Measurements from ENCODE around the gene ZMIZ1. TPM values are rescaled to one million over a fixed set of nuclear protein-coding genes. Genes with fewer than 3 reads are reported as not detected.

Gene ZMIZ1
- total RNA-seq, 1 donor from 2014 or later, result 66.3 TPM

GRCh38 chr10:79232864-79233263 is 164.1 kb downstream of the ZMIZ1 start:
- intact Hi-C loops (cut with micrococcal nuclease), result no loop called here
- Mint-ChIP-seq H3K27ac (no peak overlapping the region), H3K4me1 (peaks cover 4% of the 10 kb centered on the region), H3K27me3 (no peaks in the 10 kb centered on the region), H3K4me3 (no peak overlapping the region), H3K36me3 (ENCODE audit: low read depth) (no peaks in the 10 kb centered on the region), H3K9me3 (no peaks in the 10 kb centered on the region)
- DNase-seq, result no peak

- Mint-ChIP-seq H3K9me3 (no peaks in the 10 kb centered on the region), H3K27me3 (no peaks in the 10 kb centered on the region), H3K36me3 (ENCODE audit: low read depth) (no peaks in the 10 kb centered on the region), H3K4me3 (no peak overlapping the region), H3K4me1 (peaks cover 9% of the 10 kb centered on the region), H3K27ac (no peak overlapping the region)
- DNase-seq, result no peak
- intact Hi-C loops (cut with micrococcal nuclease), result no loop called here
Measured at GRCh38 chr10:79234391-79235315, 165.9 kb downstream of the ZMIZ1 start.

- H3K27ac Mint-ChIP-seq, result no peak overlapping the region
- intact Hi-C loops (cut with micrococcal nuclease), result no loop called here
- H3K36me3 Mint-ChIP-seq (ENCODE audit: low read depth), result no peaks in the 10 kb centered on the region
- DNase-seq, result no peak
- peaks cover 16% of the 10 kb centered on the region for H3K4me1 Mint-ChIP-seq
- no peak overlapping the region for H3K4me3 Mint-ChIP-seq
- no peaks in the 10 kb centered on the region for H3K9me3 Mint-ChIP-seq
- H3K27me3 Mint-ChIP-seq, result no peaks in the 10 kb centered on the region
Measured at GRCh38 chr10:79235765-79236432, 167.1 kb downstream of the ZMIZ1 start.

GRCh38 chr10:79236433-79236765 is 167.6 kb downstream of the ZMIZ1 start:
- Mint-ChIP-seq H3K4me3 (no peak overlapping the region), H3K9me3 (no peaks in the 10 kb centered on the region), H3K36me3 (ENCODE audit: low read depth) (no peaks in the 10 kb centered on the region), H3K27me3 (no peaks in the 10 kb centered on the region), H3K27ac (no peak overlapping the region), H3K4me1 (peaks cover 21% of the 10 kb centered on the region)
- no peak for DNase-seq
- intact Hi-C loops (cut with micrococcal nuclease), result no loop called here

GRCh38 chr10:79237454-79238157 is 168.8 kb downstream of the ZMIZ1 start:
- no peak for DNase-seq
- Mint-ChIP-seq H3K4me3 (no peak overlapping the region), H3K9me3 (no peaks in the 10 kb centered on the region), H3K4me1 (peaks cover 27% of the 10 kb centered on the region), H3K36me3 (ENCODE audit: low read depth) (no peaks in the 10 kb centered on the region), H3K27me3 (no peaks in the 10 kb centered on the region), H3K27ac (no peak overlapping the region)
- intact Hi-C loops (cut with micrococcal nuclease), result no loop called here

- H3K4me1 Mint-ChIP-seq, result peaks cover 27% of the 10 kb centered on the region
- no peak overlapping the region for H3K27ac Mint-ChIP-seq
- no peak overlapping the region for H3K4me3 Mint-ChIP-seq
- intact Hi-C loops (cut with micrococcal nuclease), result no loop called here
- H3K9me3 Mint-ChIP-seq, result no peaks in the 10 kb centered on the region
- no peak for DNase-seq
- H3K27me3 Mint-ChIP-seq, result no peaks in the 10 kb centered on the region
- H3K36me3 Mint-ChIP-seq (ENCODE audit: low read depth), result no peaks in the 10 kb centered on the region
Measured at GRCh38 chr10:79238158-79238520, 169.4 kb downstream of the ZMIZ1 start.

- no peak overlapping the region for H3K27ac Mint-ChIP-seq
- no peaks in the 10 kb centered on the region for H3K9me3 Mint-ChIP-seq
- no peaks in the 10 kb centered on the region for H3K27me3 Mint-ChIP-seq
- intact Hi-C loops (cut with micrococcal nuclease), result no loop called here
- H3K4me3 Mint-ChIP-seq, result no peak overlapping the region
- H3K4me1 Mint-ChIP-seq, result peaks cover 27% of the 10 kb centered on the region
- no peak for DNase-seq
- no peaks in the 10 kb centered on the region for H3K36me3 Mint-ChIP-seq (ENCODE audit: low read depth)
Measured at GRCh38 chr10:79238606-79239005, 169.8 kb downstream of the ZMIZ1 start.

GRCh38 chr10:79239275-79239779 is 170.6 kb downstream of the ZMIZ1 start:
- Mint-ChIP-seq H3K27me3 (no peaks in the 10 kb centered on the region), H3K4me3 (no peak overlapping the region), H3K4me1 (peaks cover 33% of the 10 kb centered on the region), H3K36me3 (ENCODE audit: low read depth) (peaks cover 7% of the 10 kb centered on the region), H3K9me3 (no peaks in the 10 kb centered on the region), H3K27ac (no peak overlapping the region)
- intact Hi-C loops (cut with micrococcal nuclease), result no loop called here
- DNase-seq, result no peak

- H3K9me3 Mint-ChIP-seq, result no peaks in the 10 kb centered on the region
- H3K27ac Mint-ChIP-seq, result peak overlapping the region; percentile 39
- H3K27me3 Mint-ChIP-seq, result no peaks in the 10 kb centered on the region
- intact Hi-C loops (cut with micrococcal nuclease), result loop anchor here (5.0 to 10.0 kb wide), 4 partner anchors 202 to 1208 kb away; partner anchors contain the start of genes ANXA11 and RPS24
- peak overlapping the region; percentile 24 for H3K4me3 Mint-ChIP-seq
- no peak for DNase-seq
- H3K36me3 Mint-ChIP-seq (ENCODE audit: low read depth), result peaks cover 14% of the 10 kb centered on the region
- H3K4me1 Mint-ChIP-seq, result peaks cover 40% of the 10 kb centered on the region
Measured at GRCh38 chr10:79239924-79240581, 171.3 kb downstream of the ZMIZ1 start.

- Mint-ChIP-seq H3K36me3 (ENCODE audit: low read depth) (peaks cover 17% of the 10 kb centered on the region), H3K27me3 (no peaks in the 10 kb centered on the region), H3K4me1 (peaks cover 53% of the 10 kb centered on the region), H3K4me3 (peak overlapping the region; percentile 86), H3K9me3 (no peaks in the 10 kb centered on the region), H3K27ac (peak overlapping the region; percentile 92)
- intact Hi-C loops (cut with micrococcal nuclease), result loop anchor here (5.0 to 10.0 kb wide), 4 partner anchors 201 to 1209 kb away; partner anchors contain the start of genes ANXA11 and RPS24
- DNase-seq, result peak; percentile 60
Measured at GRCh38 chr10:79241629-79241989, 172.8 kb downstream of the ZMIZ1 start.

GRCh38 chr10:79241990-79242619 is 173.3 kb downstream of the ZMIZ1 start:
- peak overlapping the region; percentile 92 for H3K27ac Mint-ChIP-seq
- intact Hi-C loops (cut with micrococcal nuclease), result loop anchor here (1.0 to 10.0 kb wide), 10 partner anchors 25 to 1210 kb away; partner anchors contain the start of genes ANXA11, PPIF and RPS24
- peaks cover 57% of the 10 kb centered on the region for H3K4me1 Mint-ChIP-seq
- H3K27me3 Mint-ChIP-seq, result no peaks in the 10 kb centered on the region
- H3K36me3 Mint-ChIP-seq (ENCODE audit: low read depth), result peaks cover 17% of the 10 kb centered on the region
- no peaks in the 10 kb centered on the region for H3K9me3 Mint-ChIP-seq
- peak overlapping the region; percentile 86 for H3K4me3 Mint-ChIP-seq
- peak; percentile 87 for DNase-seq

GRCh38 chr10:79242620-79243152 is 173.9 kb downstream of the ZMIZ1 start:
- H3K27me3 Mint-ChIP-seq, result no peaks in the 10 kb centered on the region
- H3K36me3 Mint-ChIP-seq (ENCODE audit: low read depth), result peaks cover 17% of the 10 kb centered on the region
- intact Hi-C loops (cut with micrococcal nuclease), result loop anchor here (1.0 to 10.0 kb wide), 10 partner anchors 24 to 1210 kb away; partner anchors contain the start of genes ANXA11, PPIF and RPS24
- peak; percentile 91 for DNase-seq
- peaks cover 57% of the 10 kb centered on the region for H3K4me1 Mint-ChIP-seq
- peak overlapping the region; percentile 86 for H3K4me3 Mint-ChIP-seq
- H3K9me3 Mint-ChIP-seq, result no peaks in the 10 kb centered on the region
- H3K27ac Mint-ChIP-seq, result peak overlapping the region; percentile 89
